Adipocyte (in vitro differentiated cells): Measurements from ENCODE around the gene ANKH.

Experiments
- DNase-seq: peaks from one replicate; pipeline ENCODE4 v3.0.0-alpha.2; 2015; ENCODE audit warnings: low read depth
- H3K27me3 ChIP-seq: replicated peaks from 2 replicates; pipeline ENCODE4 v1.7.0; 2013; ENCODE audit warnings: mild to moderate bottlenecking, low read length, moderate library complexity; ENCODE audit not compliant: control insufficient read depth, insufficient read depth
- H3K36me3 ChIP-seq: 2 replicates; pipeline ENCODE4 v1.7.0; 2013; ENCODE audit warnings: low read length, mild to moderate bottlenecking, moderate library complexity; ENCODE audit not compliant: control insufficient read depth, insufficient read depth, severe bottlenecking
- H3K4me1 ChIP-seq: 2 replicates; pipeline ENCODE4 v1.7.0; 2013; ENCODE audit warnings: mild to moderate bottlenecking, low read length, moderate library complexity; ENCODE audit not compliant: control insufficient read depth, insufficient read depth
- H3K4me3 ChIP-seq: 2 replicates; pipeline ENCODE4 v1.7.0; 2013; ENCODE audit warnings: mild to moderate bottlenecking, low read length, moderate library complexity
- H3K9ac ChIP-seq: 2 replicates; pipeline ENCODE4 v1.7.0; 2013; ENCODE audit warnings: mild to moderate bottlenecking, low read length, moderate library complexity
- H3K9me3 ChIP-seq: 2 replicates; pipeline ENCODE4 v1.7.0; 2013; ENCODE audit warnings: mild to moderate bottlenecking, low read length, moderate library complexity; ENCODE audit not compliant: control insufficient read depth

Gene ANKH

DNA sequence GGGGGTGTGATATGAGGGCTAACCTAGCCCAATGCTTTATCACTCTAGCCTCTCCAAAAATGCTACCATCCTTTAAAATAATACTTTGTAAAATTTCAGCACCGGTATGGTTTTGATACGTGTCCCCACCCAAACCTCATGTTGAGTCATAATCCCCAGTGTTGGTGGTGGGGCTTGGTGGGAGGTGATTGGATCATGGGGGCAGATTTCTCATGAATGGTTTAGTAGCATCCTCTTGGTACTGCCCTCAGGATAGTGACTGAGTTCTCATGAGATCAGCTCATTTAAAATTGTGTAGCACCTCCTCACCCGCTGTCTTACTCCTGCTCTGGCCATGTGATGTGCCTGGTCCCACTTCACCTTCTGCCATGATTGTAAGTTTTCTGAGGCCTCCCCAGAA lies 35.0 kb upstream of the ANKH start:
- H3K9ac ChIP-seq = no peak overlapping the region
- no peaks in the 10 kb centered on the region for H3K27me3 ChIP-seq
- peaks cover 2% of the 10 kb centered on the region for H3K4me1 ChIP-seq
- H3K9me3 ChIP-seq = no peaks in the 10 kb centered on the region
- H3K36me3 ChIP-seq = no peaks in the 10 kb centered on the region
- DNase-seq = no peak
- H3K4me3 ChIP-seq = no peak overlapping the region

GRCh38 chr5:14902826-14903560 lies 31.4 kb upstream of the ANKH start:
- DNase-seq = no peak
- Histone ChIP-seq H3K9me3 (no peaks in the 10 kb centered on the region), H3K4me3 (no peak overlapping the region), H3K4me1 (peaks cover 16% of the 10 kb centered on the region), H3K9ac (no peak overlapping the region), H3K27me3 (no peaks in the 10 kb centered on the region), H3K36me3 (no peaks in the 10 kb centered on the region)

DNA sequence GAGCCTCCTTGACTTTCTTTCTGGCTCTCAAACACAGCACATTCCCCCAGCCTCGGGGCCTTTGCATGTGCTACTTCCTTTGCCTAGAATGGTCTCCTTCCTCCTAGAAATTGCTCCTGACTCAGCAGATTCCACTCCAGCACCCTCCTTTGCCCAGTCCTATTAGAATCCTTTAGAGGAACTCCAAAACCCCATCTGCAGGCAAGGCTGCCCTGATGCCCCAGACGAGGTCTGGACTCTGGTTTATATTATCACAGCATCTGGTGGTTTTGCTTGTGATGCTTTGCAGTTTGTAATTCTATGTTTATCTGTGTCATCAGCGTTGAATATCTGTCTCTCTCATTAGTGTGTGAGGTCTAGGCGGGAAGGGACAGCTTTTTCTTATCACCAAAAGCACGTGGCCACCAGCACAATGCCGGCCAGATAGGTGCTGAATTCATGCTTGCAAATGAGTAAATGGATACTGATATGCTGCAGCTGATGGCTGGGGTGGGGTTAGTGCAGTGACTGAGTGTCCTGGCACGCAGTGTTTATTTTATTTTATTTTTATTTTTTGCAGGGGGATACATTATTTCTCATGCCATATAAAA lies 30.0 kb upstream of the ANKH start:
- peak overlapping the region; percentile 47 for H3K4me3 ChIP-seq
- DNase-seq = peak; percentile 69
- H3K9me3 ChIP-seq = no peaks in the 10 kb centered on the region
- no peaks in the 10 kb centered on the region for H3K27me3 ChIP-seq
- no peaks in the 10 kb centered on the region for H3K36me3 ChIP-seq
- peaks cover 16% of the 10 kb centered on the region for H3K4me1 ChIP-seq
- peak overlapping the region; percentile 67 for H3K9ac ChIP-seq

DNA sequence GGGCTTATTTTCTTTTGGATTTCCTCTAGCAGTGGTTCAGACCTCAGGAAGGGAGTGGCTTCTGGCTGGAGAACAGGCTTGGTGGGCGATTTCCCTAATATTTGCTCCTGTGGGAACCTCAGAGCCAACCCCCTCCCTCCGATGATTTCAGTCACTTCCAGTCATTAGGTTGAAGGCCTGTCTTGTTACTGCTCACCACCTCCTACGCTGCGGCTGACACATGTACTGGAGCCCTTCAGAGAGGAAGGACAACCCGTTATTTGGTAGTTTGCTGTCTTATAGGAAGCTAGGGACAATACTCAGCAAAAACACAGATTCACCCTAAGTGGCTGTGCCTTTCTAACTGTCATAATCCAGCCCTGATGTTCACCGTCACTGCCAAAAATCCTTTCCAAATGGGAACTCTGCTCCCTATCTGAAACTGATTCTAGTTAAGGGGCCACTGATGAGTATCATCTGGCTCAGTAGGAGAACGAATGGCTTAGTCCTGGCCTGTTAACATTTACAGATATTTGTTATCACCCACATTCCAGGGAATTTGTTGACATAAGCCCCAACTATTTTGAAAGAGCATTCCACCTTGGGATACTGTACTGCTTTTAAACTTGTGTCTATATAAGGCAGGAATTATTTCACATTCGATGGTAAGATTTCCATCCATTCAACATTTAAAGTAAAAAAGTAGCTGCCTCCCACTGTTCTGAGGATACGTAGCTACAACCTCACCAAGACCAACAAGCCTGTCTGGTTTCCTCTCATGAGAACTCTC lies 29.3 kb upstream of the ANKH start:
- peak; percentile 61 for DNase-seq
- Histone ChIP-seq H3K36me3 (no peaks in the 10 kb centered on the region), H3K9ac (peak overlapping the region; percentile 67), H3K9me3 (no peaks in the 10 kb centered on the region), H3K4me1 (peaks cover 16% of the 10 kb centered on the region), H3K27me3 (no peaks in the 10 kb centered on the region), H3K4me3 (peak overlapping the region; percentile 47)

- Histone ChIP-seq H3K27me3 (no peaks in the 10 kb centered on the region), H3K4me3 (no peak overlapping the region), H3K9ac (no peak overlapping the region), H3K9me3 (no peaks in the 10 kb centered on the region), H3K36me3 (no peaks in the 10 kb centered on the region), H3K4me1 (peaks cover 11% of the 10 kb centered on the region)
- DNase-seq = no peak
Measured at GRCh38 chr5:14896131-14896530, 24.6 kb upstream of the ANKH start.

GRCh38 chr5:14895301-14895700 lies 23.7 kb upstream of the ANKH start:
- no peak overlapping the region for H3K4me3 ChIP-seq
- no peaks in the 10 kb centered on the region for H3K9me3 ChIP-seq
- no peak overlapping the region for H3K9ac ChIP-seq
- no peaks in the 10 kb centered on the region for H3K36me3 ChIP-seq
- H3K4me1 ChIP-seq = peaks cover 3% of the 10 kb centered on the region
- H3K27me3 ChIP-seq = no peaks in the 10 kb centered on the region
- DNase-seq = no peak

DNA sequence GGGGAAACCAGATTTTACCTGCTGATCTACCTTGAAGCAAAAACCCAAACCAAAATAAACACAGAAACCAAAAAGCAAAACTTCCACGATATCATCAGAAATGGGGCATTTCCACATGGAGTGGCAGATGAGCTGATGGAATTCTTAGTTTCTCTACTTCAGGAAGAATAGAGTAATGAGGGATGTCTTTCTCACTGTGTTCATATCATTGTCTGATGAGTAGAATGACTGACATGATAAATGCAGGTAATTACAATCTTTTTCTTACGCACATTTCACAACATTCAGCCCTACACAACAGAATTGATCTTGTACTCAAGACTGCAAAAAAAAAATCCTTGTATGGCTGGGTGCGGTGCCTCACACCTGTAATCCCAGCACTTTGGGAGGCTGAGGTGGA lies 23.2 kb upstream of the ANKH start:
- Histone ChIP-seq H3K9me3 (no peaks in the 10 kb centered on the region), H3K27me3 (no peaks in the 10 kb centered on the region), H3K4me1 (peaks cover 3% of the 10 kb centered on the region), H3K36me3 (no peaks in the 10 kb centered on the region), H3K9ac (no peak overlapping the region), H3K4me3 (no peak overlapping the region)
- no peak for DNase-seq

DNA sequence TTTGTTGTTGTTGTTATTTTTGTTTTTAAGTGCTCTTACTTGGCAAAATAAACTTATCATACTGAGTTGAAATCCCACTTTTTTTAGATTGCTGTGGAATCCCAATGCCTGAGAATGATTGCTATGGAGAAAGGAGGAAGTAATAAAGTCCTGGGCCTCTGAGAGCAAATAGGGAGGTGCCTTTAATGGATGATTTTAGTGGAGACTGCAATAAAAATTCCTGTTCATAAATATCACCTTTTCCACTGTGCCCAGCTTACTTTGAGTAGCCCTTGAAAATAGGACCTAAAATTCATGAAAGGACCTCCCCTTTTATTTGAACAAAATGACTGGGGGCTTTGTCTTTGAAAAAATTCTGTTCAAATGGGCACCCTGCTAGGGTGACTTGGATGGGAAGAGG lies 21.8 kb upstream of the ANKH start:
- no peak overlapping the region for H3K4me3 ChIP-seq
- no peaks in the 10 kb centered on the region for H3K27me3 ChIP-seq
- no peak for DNase-seq
- H3K9me3 ChIP-seq = no peaks in the 10 kb centered on the region
- H3K9ac ChIP-seq = no peak overlapping the region
- H3K36me3 ChIP-seq = no peaks in the 10 kb centered on the region
- peaks cover 3% of the 10 kb centered on the region for H3K4me1 ChIP-seq

GRCh38 chr5:14890846-14891245 lies 19.3 kb upstream of the ANKH start:
- Histone ChIP-seq H3K36me3 (no peaks in the 10 kb centered on the region), H3K9ac (no peak overlapping the region), H3K4me1 (peaks cover 3% of the 10 kb centered on the region), H3K9me3 (no peaks in the 10 kb centered on the region), H3K27me3 (peaks cover 2% of the 10 kb centered on the region), H3K4me3 (no peak overlapping the region)
- no peak for DNase-seq

GRCh38 chr5:14884062-14884612 lies 12.6 kb upstream of the ANKH start:
- Histone ChIP-seq H3K4me3 (no peak overlapping the region), H3K4me1 (peaks cover 10% of the 10 kb centered on the region), H3K9ac (no peak overlapping the region), H3K36me3 (no peaks in the 10 kb centered on the region), H3K27me3 (peaks cover 2% of the 10 kb centered on the region), H3K9me3 (no peaks in the 10 kb centered on the region)
- no peak for DNase-seq
